ENCODE data around the gene GRM1.

DNA sequence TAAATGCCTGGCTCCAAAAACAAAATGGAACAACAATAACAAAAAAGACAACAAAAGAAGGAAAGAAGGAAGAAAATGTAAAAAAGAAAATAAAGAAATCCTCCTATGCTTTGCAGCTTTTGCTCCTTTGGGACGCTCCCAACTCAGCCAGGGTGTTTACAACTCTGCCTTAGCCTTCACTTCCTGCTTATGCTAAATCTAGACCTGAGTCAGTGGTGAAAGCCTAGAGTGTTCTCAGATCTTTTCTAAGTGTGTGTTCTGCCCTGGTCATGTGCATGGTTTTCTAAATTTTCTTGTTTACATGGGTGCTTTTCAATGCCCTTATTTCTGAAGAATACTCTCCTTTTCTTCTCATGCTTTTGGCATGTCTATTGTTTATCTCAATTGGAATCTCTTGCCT, 19.5 kb upstream of the GRM1 start:
- TF ChIP-seq ZNF274 (IDR thresholded peaks at IDR 0.05; ENCODE audit: low read depth, low read length) (no peak), SUZ12 (IDR thresholded peaks at IDR 0.05; ENCODE audit: extremely low read depth, insufficient read depth, insufficient read length) (no peak)
